Measurements from ENCODE around the gene SLC29A3. TPM values are rescaled to one million over a fixed set of nuclear protein-coding genes. Genes with fewer than 3 reads are reported as not detected.

The SLC29A3 gene
- polyA plus RNA-seq, 1 donor (not counting 4 experiments of a cell fraction or from before 2014, with no cell fraction given) = 0.52 TPM

- Histone ChIP-seq H3K4me2 (ENCODE audit: control insufficient read depth, extremely low read depth, insufficient read depth, low read depth, low read length) (no peak overlapping the region), H2AFZ (ENCODE audit: control insufficient read depth, low read length) (no peak overlapping the region), H3K79me2 (ENCODE audit: control insufficient read depth, insufficient read depth, low read length) (no peaks in the 10 kb centered on the region), H4K20me1 (ENCODE audit: control insufficient read depth, extremely low read depth, insufficient read depth, low read length) (no peaks in the 10 kb centered on the region), H3K9me1 (ENCODE audit: control insufficient read depth, extremely low read depth, insufficient read depth, low read length) (no peaks in the 10 kb centered on the region), H3K27me3 (ENCODE audit: control insufficient read depth, extremely low read depth, insufficient read depth, low read length) (peaks cover 48% of the 10 kb centered on the region), H3K27ac (ENCODE audit: control insufficient read depth, insufficient read depth, low read length) (no peak overlapping the region), H3K9me3 (ENCODE audit: control insufficient read depth, low read depth, low read length) (no peaks in the 10 kb centered on the region), H3K4me1 (ENCODE audit: control insufficient read depth, extremely low read depth, insufficient read depth, low read length) (no peaks in the 10 kb centered on the region), H3K9ac (ENCODE audit: control insufficient read depth, extremely low read depth, insufficient read depth, low read length) (no peak overlapping the region), H3K4me3 (ENCODE audit: control insufficient read depth in 2 of 3, extremely low read depth in 1 of 3, insufficient read depth in 2 of 3, low read depth in 1 of 3, low read length in 3 of 3) (no peak overlapping the region), H3K36me3 (ENCODE audit: control insufficient read depth in 2 of 2, extremely low read depth in 1 of 2, insufficient read depth in 2 of 2, low read length in 2 of 2) (no peaks in the 10 kb centered on the region)
- DNase-seq (ENCODE audit: low read depth, low spot score) (no peak), FAIRE-seq (no peak)
- dilution Hi-C loops (cut with MboI; ENCODE audit: extremely low pct_ligation_motif_present, low sequenced_read_pairs) = no loop called here
- TF ChIP-seq EZH2 (IDR thresholded peaks at IDR 0.05; ENCODE audit: low read length) (no peak), CTCF (optimal IDR thresholded peaks at IDR 0.05 in 1 of 3, IDR thresholded peaks at IDR 0.05 in 1 of 3, conservative IDR thresholded peaks at IDR 0.05 in 1 of 3; ENCODE audit: extremely low read depth in 1 of 3, insufficient read depth in 2 of 3, low read length in 3 of 3) (no peak)
These were observed 80.9 kb downstream of the SLC29A3 start for GRCh38 chr10:71399946-71400345.

GRCh38 chr10:71401056-71401455 lies 82.0 kb downstream of the SLC29A3 start:
- TF ChIP-seq CTCF (optimal IDR thresholded peaks at IDR 0.05 in 1 of 3, IDR thresholded peaks at IDR 0.05 in 1 of 3, conservative IDR thresholded peaks at IDR 0.05 in 1 of 3; ENCODE audit: extremely low read depth in 1 of 3, insufficient read depth in 2 of 3, low read length in 3 of 3) (no peak), EZH2 (IDR thresholded peaks at IDR 0.05; ENCODE audit: low read length) (no peak)
- H3K9me1 ChIP-seq (ENCODE audit: control insufficient read depth, extremely low read depth, insufficient read depth, low read length) = no peaks in the 10 kb centered on the region
- H3K9me3 ChIP-seq (ENCODE audit: control insufficient read depth, low read depth, low read length) = no peaks in the 10 kb centered on the region
- no peak overlapping the region for H2AFZ ChIP-seq (ENCODE audit: control insufficient read depth, low read length)
- peaks cover 37% of the 10 kb centered on the region for H3K27me3 ChIP-seq (ENCODE audit: control insufficient read depth, extremely low read depth, insufficient read depth, low read length)
- no peak overlapping the region for H3K4me2 ChIP-seq (ENCODE audit: control insufficient read depth, extremely low read depth, insufficient read depth, low read depth, low read length)
- H4K20me1 ChIP-seq (ENCODE audit: control insufficient read depth, extremely low read depth, insufficient read depth, low read length) = no peaks in the 10 kb centered on the region
- H3K4me3 ChIP-seq (ENCODE audit: control insufficient read depth in 2 of 3, extremely low read depth in 1 of 3, insufficient read depth in 2 of 3, low read depth in 1 of 3, low read length in 3 of 3) = no peak overlapping the region
- no peaks in the 10 kb centered on the region for H3K4me1 ChIP-seq (ENCODE audit: control insufficient read depth, extremely low read depth, insufficient read depth, low read length)
- no peak for FAIRE-seq
- no peak overlapping the region for H3K27ac ChIP-seq (ENCODE audit: control insufficient read depth, insufficient read depth, low read length)
- H3K36me3 ChIP-seq (ENCODE audit: control insufficient read depth in 2 of 2, extremely low read depth in 1 of 2, insufficient read depth in 2 of 2, low read length in 2 of 2) = no peaks in the 10 kb centered on the region
- H3K79me2 ChIP-seq (ENCODE audit: control insufficient read depth, insufficient read depth, low read length) = no peaks in the 10 kb centered on the region
- no peak for DNase-seq (ENCODE audit: low read depth, low spot score)
- dilution Hi-C loops (cut with MboI; ENCODE audit: extremely low pct_ligation_motif_present, low sequenced_read_pairs) = no loop called here
- H3K9ac ChIP-seq (ENCODE audit: control insufficient read depth, extremely low read depth, insufficient read depth, low read length) = no peak overlapping the region
